NT2/D1 (cell line): Measurements from ENCODE around the gene HSPB8.

Source experiments
- DNase-seq: peaks from one replicate; pipeline ENCODE4 v3.0.0-alpha.2; 2011; ENCODE audit warnings: low read depth, low spot score
- H3K27me3 ChIP-seq: 2 replicates; pipeline ENCODE4 v1.6.0; 2011; ENCODE audit warnings: mild to moderate bottlenecking; ENCODE audit not compliant: insufficient read length, insufficient read depth
- H3K36me3 ChIP-seq: 2 replicates; pipeline ENCODE4 v1.6.1; 2011; ENCODE audit warnings: mild to moderate bottlenecking, low read length, mixed read lengths; ENCODE audit not compliant: insufficient read depth, insufficient read length
- H3K4me1 ChIP-seq: 2 replicates; pipeline ENCODE4 v1.5.1; 2011; ENCODE audit not compliant: insufficient read depth, insufficient read length
- H3K4me3 ChIP-seq: 2 replicates; pipeline ENCODE4 v1.5.1; 2011; ENCODE audit warnings: low read depth; ENCODE audit not compliant: insufficient read length
- H3K9ac ChIP-seq: 2 replicates; pipeline ENCODE4 v1.6.0; 2011; ENCODE audit warnings: low read depth; ENCODE audit not compliant: insufficient read length
- H3K9me3 ChIP-seq: 2 replicates; pipeline ENCODE4 v1.5.1; 2011; ENCODE audit warnings: mild to moderate bottlenecking, low read length; ENCODE audit not compliant: insufficient read depth
- SUZ12 ChIP-seq: IDR thresholded peaks from 2 replicates; pipeline ENCODE4 v1.6.1; 2011; ENCODE audit not compliant: insufficient read length, insufficient read depth; ENCODE audit errors: extremely low read depth
- YY1 ChIP-seq: IDR thresholded peaks from 2 replicates; pipeline ENCODE4 v1.6.1; 2011; ENCODE audit not compliant: insufficient read length, insufficient read depth
- ZNF274 ChIP-seq: IDR thresholded peaks from 2 replicates; pipeline ENCODE4 v1.6.1; 2011; ENCODE audit warnings: mild to moderate bottlenecking, low read depth, low read length

The HSPB8 gene

GRCh38 chr12:119180380-119181040 is 1.8 kb downstream of the HSPB8 start:
- peaks cover 12% of the 10 kb centered on the region for H3K4me1 ChIP-seq
- no peaks in the 10 kb centered on the region for H3K9me3 ChIP-seq
- H3K36me3 ChIP-seq, result peaks cover 18% of the 10 kb centered on the region
- DNase-seq, result no peak
- no peaks in the 10 kb centered on the region for H3K27me3 ChIP-seq
- peak overlapping the region; percentile 64 for H3K4me3 ChIP-seq
- H3K9ac ChIP-seq, result peak overlapping the region; percentile 66
- no peak for TF ChIP-seq SUZ12
- no peak for TF ChIP-seq YY1
- no peak for TF ChIP-seq ZNF274

GRCh38 chr12:119181202-119181601 is 2.5 kb downstream of the HSPB8 start:
- no peak for DNase-seq
- TF ChIP-seq YY1 (no peak), SUZ12 (no peak), ZNF274 (no peak)
- peaks cover 18% of the 10 kb centered on the region for H3K36me3 ChIP-seq
- no peaks in the 10 kb centered on the region for H3K27me3 ChIP-seq
- H3K9me3 ChIP-seq, result no peaks in the 10 kb centered on the region
- H3K4me1 ChIP-seq, result peaks cover 12% of the 10 kb centered on the region
- no peak overlapping the region for H3K4me3 ChIP-seq
- H3K9ac ChIP-seq, result peak overlapping the region; percentile 66

GRCh38 chr12:119181944-119182343 is 3.2 kb downstream of the HSPB8 start:
- no peaks in the 10 kb centered on the region for H3K27me3 ChIP-seq
- H3K36me3 ChIP-seq, result peaks cover 26% of the 10 kb centered on the region
- no peak for DNase-seq
- no peaks in the 10 kb centered on the region for H3K9me3 ChIP-seq
- no peak overlapping the region for H3K9ac ChIP-seq
- no peak for TF ChIP-seq YY1
- no peak for TF ChIP-seq ZNF274
- peaks cover 12% of the 10 kb centered on the region for H3K4me1 ChIP-seq
- H3K4me3 ChIP-seq, result no peak overlapping the region

- Histone ChIP-seq H3K9ac (no peak overlapping the region), H3K27me3 (no peaks in the 10 kb centered on the region)
Observed at GRCh38 chr12:119182701-119183493, 4.2 kb downstream of the HSPB8 start.

GRCh38 chr12:119183942-119184695 is 5.4 kb downstream of the HSPB8 start:
- peaks cover 45% of the 10 kb centered on the region for H3K36me3 ChIP-seq
- no peak overlapping the region for H3K9ac ChIP-seq
- no peaks in the 10 kb centered on the region for H3K27me3 ChIP-seq
- no peaks in the 10 kb centered on the region for H3K9me3 ChIP-seq
- DNase-seq, result no peak
- no peak overlapping the region for H3K4me3 ChIP-seq
- H3K4me1 ChIP-seq, result peaks cover 8% of the 10 kb centered on the region
- no peak for TF ChIP-seq YY1
- no peak for TF ChIP-seq ZNF274
- no peak for TF ChIP-seq SUZ12

More at GRCh38 chr12:119182701-119183493, 4.2 kb downstream of the HSPB8 start:
- DNase-seq, result no peak
- Histone ChIP-seq H3K4me1 (peaks cover 11% of the 10 kb centered on the region), H3K4me3 (no peak overlapping the region), H3K36me3 (peaks cover 34% of the 10 kb centered on the region), H3K9me3 (no peaks in the 10 kb centered on the region)
- TF ChIP-seq ZNF274, result no peak
- TF ChIP-seq YY1, result no peak
- TF ChIP-seq SUZ12, result no peak

GRCh38 chr12:119195256-119195655 is 16.5 kb downstream of the HSPB8 start:
- H3K4me3 ChIP-seq, result no peak overlapping the region
- TF ChIP-seq SUZ12 (no peak), YY1 (no peak), ZNF274 (no peak)
- H3K9ac ChIP-seq, result no peak overlapping the region

GRCh38 chr12:119198440-119198839 is 19.7 kb downstream of the HSPB8 start:
- H3K4me3 ChIP-seq, result no peak overlapping the region

More at GRCh38 chr12:119195256-119195655, 16.5 kb downstream of the HSPB8 start:
- H3K36me3 ChIP-seq, result peaks cover 53% of the 10 kb centered on the region
- no peaks in the 10 kb centered on the region for H3K4me1 ChIP-seq
- H3K27me3 ChIP-seq, result no peaks in the 10 kb centered on the region
- H3K9me3 ChIP-seq, result no peaks in the 10 kb centered on the region
- no peak for DNase-seq

More at GRCh38 chr12:119198440-119198839, 19.7 kb downstream of the HSPB8 start:
- Histone ChIP-seq H3K36me3 (peaks cover 27% of the 10 kb centered on the region), H3K27me3 (no peaks in the 10 kb centered on the region), H3K4me1 (peaks cover 4% of the 10 kb centered on the region), H3K9ac (no peak overlapping the region), H3K9me3 (no peaks in the 10 kb centered on the region)
- DNase-seq, result no peak
- no peak for TF ChIP-seq ZNF274
- no peak for TF ChIP-seq YY1
